Cardiac muscle cell (in vitro differentiated cells and primary cell): ENCODE results near the gene TMEM255A. TPM values are rescaled to one million over a fixed set of nuclear protein-coding genes. Genes with fewer than 3 reads are reported as not detected.

ENCODE experiments used
- DNase-seq, 2 donors: peaks; one replicate each; pipeline versions ENCODE4 v3.0.0 to v3.0.0-alpha.2; 2010 to 2017; ENCODE audit warnings: low read depth in 1 of 2, low spot score in 1 of 2
- H3K27ac ChIP-seq: fragments of 200-600 bp; sonication (generic); 2 replicates; pipeline ENCODE4 v1.5.1; 2016
- H3K27me3 ChIP-seq: fragments of 200-600 bp; sonication (generic); 2 replicates; pipeline ENCODE4 v1.6.0; 2016; ENCODE audit warnings: control low read depth
- H3K36me3 ChIP-seq: fragments of 200-600 bp; sonication (generic); 2 replicates; pipeline ENCODE4 v1.5.1; 2016; ENCODE audit warnings: control low read depth
- H3K4me1 ChIP-seq: fragments of 200-600 bp; sonication (generic); 2 replicates; pipeline ENCODE4 v1.8.1; 2017; ENCODE audit warnings: low read depth, mild to moderate bottlenecking, mixed run types
- H3K4me3 ChIP-seq: fragments of 200-600 bp; sonication (generic); 2 replicates; pipeline ENCODE4 v1.5.1; 2016; ENCODE audit warnings: mild to moderate bottlenecking
- H3K9me3 ChIP-seq: fragments of 200-600 bp; sonication (generic); 2 replicates; pipeline ENCODE4 v1.5.1; 2017; ENCODE audit warnings: low read depth, mild to moderate bottlenecking, control low read depth
- polyA plus RNA-seq: library from polyadenylated mRNA; unstranded; fragments of >200 nt; fragmentation: Nextera tagmentation; extraction: Ambion mirVana; gene quantifications from 2 replicates; pipeline ENCODE4 v1.2.1, GENCODE V29; 2016
- total RNA-seq: library from RNA; depleted of rRNA; stranded (reverse); fragments of >200 nt; gene quantifications from 2 replicates; pipeline ENCODE4 v1.2.3, GENCODE V29; 2016
- TF ChIP-seq, protein P1 (sequence below): IDR thresholded peaks from 2 replicates; pipeline ENCODE4 v1.5.1; 2012; ENCODE audit warnings: low read depth, mild to moderate bottlenecking, low read length

TMEM255A gene
- total and polyA plus RNA-seq, 2 experiments from 2014 or later: 3.1 to 5.2 TPM

DNA sequence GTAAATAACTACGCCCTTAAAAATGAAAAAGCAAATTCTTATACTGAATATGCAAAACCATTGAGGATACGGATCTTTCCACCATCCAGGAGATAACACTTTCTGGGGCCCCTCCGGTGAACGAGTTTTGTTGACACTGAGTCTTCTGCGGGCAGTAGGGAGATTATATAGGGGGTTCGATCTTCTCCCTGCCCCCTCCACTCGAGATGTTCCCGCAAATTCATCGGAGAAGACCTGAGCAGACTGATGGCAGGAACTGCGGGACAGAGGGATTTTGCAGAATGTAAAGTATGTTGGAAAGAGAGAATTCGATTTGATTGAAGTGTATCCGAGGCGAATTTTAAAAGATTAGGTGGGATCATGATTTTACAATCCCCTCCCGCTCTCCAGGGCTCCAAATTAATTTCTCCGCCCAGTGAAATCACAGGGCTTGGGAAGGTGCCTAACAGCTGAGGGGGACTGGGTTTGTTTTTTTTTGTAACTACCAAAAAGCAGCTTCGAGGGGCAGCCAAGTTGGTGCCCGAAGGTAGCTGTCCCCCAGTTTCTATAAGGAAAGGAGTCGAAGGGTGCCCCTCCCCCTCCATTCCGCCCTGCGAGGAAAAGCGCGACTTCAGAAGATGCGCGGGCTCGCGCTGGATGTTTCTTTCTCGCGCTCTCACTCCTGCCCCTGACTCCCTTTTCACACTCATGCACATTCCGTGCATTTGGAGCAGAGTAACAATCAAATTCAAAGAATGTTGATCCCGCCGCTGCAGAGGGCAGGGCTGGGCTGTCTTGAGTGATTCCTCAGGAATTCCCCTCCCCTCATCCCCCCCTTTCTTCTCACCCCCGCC lies 1.2 kb downstream of the TMEM255A start:
- TF ChIP-seq, protein P1, sequence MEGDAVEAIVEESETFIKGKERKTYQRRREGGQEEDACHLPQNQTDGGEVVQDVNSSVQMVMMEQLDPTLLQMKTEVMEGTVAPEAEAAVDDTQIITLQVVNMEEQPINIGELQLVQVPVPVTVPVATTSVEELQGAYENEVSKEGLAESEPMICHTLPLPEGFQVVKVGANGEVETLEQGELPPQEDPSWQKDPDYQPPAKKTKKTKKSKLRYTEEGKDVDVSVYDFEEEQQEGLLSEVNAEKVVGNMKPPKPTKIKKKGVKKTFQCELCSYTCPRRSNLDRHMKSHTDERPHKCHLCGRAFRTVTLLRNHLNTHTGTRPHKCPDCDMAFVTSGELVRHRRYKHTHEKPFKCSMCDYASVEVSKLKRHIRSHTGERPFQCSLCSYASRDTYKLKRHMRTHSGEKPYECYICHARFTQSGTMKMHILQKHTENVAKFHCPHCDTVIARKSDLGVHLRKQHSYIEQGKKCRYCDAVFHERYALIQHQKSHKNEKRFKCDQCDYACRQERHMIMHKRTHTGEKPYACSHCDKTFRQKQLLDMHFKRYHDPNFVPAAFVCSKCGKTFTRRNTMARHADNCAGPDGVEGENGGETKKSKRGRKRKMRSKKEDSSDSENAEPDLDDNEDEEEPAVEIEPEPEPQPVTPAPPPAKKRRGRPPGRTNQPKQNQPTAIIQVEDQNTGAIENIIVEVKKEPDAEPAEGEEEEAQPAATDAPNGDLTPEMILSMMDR: no peak
- Histone ChIP-seq H3K27ac (no peak overlapping the region), H3K4me1 (no peaks in the 10 kb centered on the region), H3K9me3 (no peaks in the 10 kb centered on the region), H3K4me3 (peak overlapping the region; percentile 40), H3K27me3 (peaks cover 32% of the 10 kb centered on the region), H3K36me3 (no peaks in the 10 kb centered on the region)
- DNase-seq: peak in 1 of 2 donors; percentile 23

DNA sequence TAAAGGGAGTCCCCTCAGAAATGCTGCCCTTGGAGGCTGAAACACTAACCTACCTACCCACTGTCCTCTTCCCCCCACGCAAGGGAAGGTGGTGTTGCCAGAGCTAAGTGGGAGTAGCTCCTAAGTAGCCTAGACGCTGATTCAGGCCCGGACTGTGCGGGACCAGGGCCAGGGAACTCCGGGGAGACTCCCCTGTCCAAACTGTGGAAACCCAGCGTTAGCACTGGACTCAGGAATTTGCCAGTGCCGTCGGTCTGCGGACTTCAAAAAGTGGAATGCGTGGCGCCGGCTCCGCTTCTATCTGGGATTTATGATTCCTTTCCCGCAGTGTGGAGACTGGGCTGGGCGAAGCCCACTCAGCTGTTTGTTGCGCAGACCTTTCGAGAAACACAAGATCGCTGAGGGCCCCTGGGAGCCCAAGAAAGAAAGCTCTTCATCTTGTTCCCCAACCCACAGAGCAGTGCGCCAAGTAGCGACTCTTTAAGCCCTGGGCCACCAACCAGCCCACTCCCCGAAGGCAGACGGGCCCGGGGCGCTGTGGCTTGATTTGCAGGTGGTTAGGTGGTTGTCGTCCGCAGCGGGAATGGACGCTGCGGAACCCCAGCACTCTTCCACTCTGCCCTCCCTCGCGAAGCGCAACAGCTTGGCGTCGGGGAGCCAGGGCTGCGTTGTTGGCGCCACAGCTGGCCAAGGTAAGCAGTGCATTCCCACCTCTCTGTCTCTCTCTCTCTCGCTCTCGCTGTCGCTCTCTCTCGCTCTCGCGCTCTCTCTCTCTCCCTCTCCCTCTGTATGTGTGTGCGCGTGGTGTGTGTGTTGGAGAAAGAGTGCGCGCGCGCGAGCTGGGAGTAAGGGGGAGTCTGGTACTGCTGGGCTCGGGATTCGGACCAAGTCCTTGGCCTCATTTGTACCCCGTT lies 2.0 kb downstream of the TMEM255A start:
- Histone ChIP-seq H3K36me3 (no peaks in the 10 kb centered on the region), H3K9me3 (no peaks in the 10 kb centered on the region), H3K4me3 (peak overlapping the region; percentile 40), H3K27me3 (peaks cover 24% of the 10 kb centered on the region), H3K4me1 (no peaks in the 10 kb centered on the region), H3K27ac (no peak overlapping the region)
- peak; percentile 57 to 78 for DNase-seq
- TF ChIP-seq, protein P1: peak; percentile 40

DNA sequence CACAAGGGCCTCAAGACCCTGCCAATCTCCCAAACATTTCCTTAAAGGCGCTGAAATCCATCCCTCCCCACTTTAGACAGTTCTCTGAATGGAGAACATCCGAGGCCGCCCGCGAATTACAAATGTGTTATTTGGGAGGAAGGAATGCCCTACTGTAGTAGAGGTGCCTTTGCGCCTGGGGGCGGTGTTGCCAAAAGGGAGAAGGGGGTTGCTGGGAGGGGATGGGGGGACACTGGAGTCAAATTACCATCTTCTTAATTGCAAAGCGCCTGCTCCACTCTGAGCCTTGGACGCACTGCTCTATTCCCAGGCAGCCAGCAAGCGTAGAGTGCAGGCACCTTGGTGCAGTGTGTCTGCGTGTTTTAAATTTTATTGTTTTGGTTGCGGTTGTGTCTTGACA lies 2.7 kb downstream of the TMEM255A start:
- H3K27me3 ChIP-seq: peaks cover 24% of the 10 kb centered on the region
- no peaks in the 10 kb centered on the region for H3K36me3 ChIP-seq
- TF ChIP-seq, protein P1: no peak
- H3K4me3 ChIP-seq: peak overlapping the region; percentile 40
- DNase-seq: peak in 1 of 2 donors; percentile 71
- H3K4me1 ChIP-seq: no peaks in the 10 kb centered on the region
- H3K9me3 ChIP-seq: no peaks in the 10 kb centered on the region
- H3K27ac ChIP-seq: no peak overlapping the region

DNA sequence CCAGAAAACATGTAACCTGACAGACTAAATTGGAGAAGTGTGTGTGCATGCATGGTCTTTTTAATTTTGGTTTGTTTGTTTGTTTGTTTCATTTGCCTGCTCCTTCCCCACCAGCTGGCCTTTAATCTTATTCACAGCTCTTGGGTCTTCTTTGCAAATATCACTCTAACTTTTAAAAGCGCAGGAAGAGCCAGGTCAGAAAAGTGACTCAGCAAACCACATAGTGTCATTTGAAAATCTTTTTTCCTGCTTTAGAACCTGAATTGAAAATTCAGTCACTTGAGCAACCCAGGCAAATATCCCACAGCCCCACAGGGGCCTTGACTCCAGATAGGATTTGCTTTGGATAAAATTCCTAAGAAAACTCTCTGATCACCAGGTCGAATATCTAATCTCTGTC lies 4.6 kb downstream of the TMEM255A start:
- Histone ChIP-seq H3K27me3 (peaks cover 9% of the 10 kb centered on the region), H3K27ac (no peak overlapping the region), H3K4me1 (no peaks in the 10 kb centered on the region), H3K4me3 (no peak overlapping the region), H3K36me3 (no peaks in the 10 kb centered on the region), H3K9me3 (no peaks in the 10 kb centered on the region)
- TF ChIP-seq, protein P1: no peak
- DNase-seq: no peak

DNA sequence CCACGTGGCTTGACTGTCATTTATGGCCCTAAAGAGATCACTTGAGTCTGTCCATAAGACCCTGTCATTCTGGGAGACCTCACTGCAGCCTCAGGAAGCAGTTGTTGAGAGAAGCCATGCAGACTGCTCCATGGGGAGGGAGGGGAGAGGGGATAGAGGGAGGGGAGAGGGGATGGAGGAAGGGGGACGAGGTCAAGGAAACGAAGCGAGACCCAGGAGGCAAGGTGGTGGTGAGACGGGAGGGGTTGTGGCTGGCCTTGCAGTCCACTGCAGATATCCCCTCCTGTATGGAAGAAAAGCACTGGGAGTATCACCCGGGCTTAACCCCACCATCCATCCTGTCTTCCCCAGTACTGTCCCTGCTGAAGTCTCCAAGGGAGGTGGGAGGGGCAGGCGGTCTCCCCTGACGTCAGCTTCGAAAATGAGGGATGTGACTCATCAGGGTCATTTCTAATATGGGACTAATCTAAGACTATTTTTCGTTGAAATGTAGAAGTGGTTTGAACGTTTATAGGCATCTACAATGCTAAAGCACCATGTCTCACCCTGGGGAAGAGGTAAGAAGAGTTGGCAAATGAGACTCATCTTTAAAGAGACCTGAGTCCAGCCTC lies 5.6 kb downstream of the TMEM255A start:
- no peak overlapping the region for H3K4me3 ChIP-seq

More for the DNA sequence above, 5.6 kb downstream of the TMEM255A start:
- TF ChIP-seq, protein P1: no peak
- Histone ChIP-seq H3K36me3 (no peaks in the 10 kb centered on the region), H3K27me3 (no peaks in the 10 kb centered on the region), H3K9me3 (no peaks in the 10 kb centered on the region), H3K27ac (no peak overlapping the region), H3K4me1 (no peaks in the 10 kb centered on the region)
- DNase-seq: no peak
